GM21515 (cell line): ENCODE results near the gene TGM5.

Experiments
- ATAC-seq: cut with Tn5 transposase; IDR thresholded peaks from one replicate; pipeline ENCODE4 v1.9.1; 2021; ENCODE audit not compliant: unreplicated experiment

Gene TGM5

GRCh38 chr15:43219929-43220928 is 46.5 kb downstream of the TGM5 start:
- ATAC-seq = no peak

GRCh38 chr15:43218908-43219706 is 47.6 kb downstream of the TGM5 start:
- ATAC-seq = no peak

- no peak for ATAC-seq
Measured at GRCh38 chr15:43215961-43216360, 50.8 kb downstream of the TGM5 start.

- ATAC-seq = no peak
Measured at GRCh38 chr15:43214592-43215295, 52.0 kb downstream of the TGM5 start.

- ATAC-seq = no peak
Measured at GRCh38 chr15:43214169-43214568, 52.6 kb downstream of the TGM5 start.

- no peak for ATAC-seq
Measured at GRCh38 chr15:43213466-43213865, 53.3 kb downstream of the TGM5 start.

- no peak for ATAC-seq
Measured at GRCh38 chr15:43212951-43213350, 53.8 kb downstream of the TGM5 start.

GRCh38 chr15:43212299-43212698 is 54.4 kb downstream of the TGM5 start:
- no peak for ATAC-seq

- no peak for ATAC-seq
Measured at GRCh38 chr15:43211224-43211735, 55.4 kb downstream of the TGM5 start.

GRCh38 chr15:43210807-43211206 is 55.9 kb downstream of the TGM5 start:
- ATAC-seq = no peak

GRCh38 chr15:43210172-43210745 is 56.5 kb downstream of the TGM5 start:
- no peak for ATAC-seq

- ATAC-seq = no peak
Measured at GRCh38 chr15:43209059-43209824, 57.5 kb downstream of the TGM5 start.

GRCh38 chr15:43208052-43209002 is 58.4 kb downstream of the TGM5 start:
- ATAC-seq = no peak

GRCh38 chr15:43207024-43207423 is 59.7 kb downstream of the TGM5 start:
- no peak for ATAC-seq

- no peak for ATAC-seq
Measured at GRCh38 chr15:43206054-43206453, 60.7 kb downstream of the TGM5 start.

GRCh38 chr15:43204016-43204901 is 62.5 kb downstream of the TGM5 start:
- no peak for ATAC-seq

- no peak for ATAC-seq
Measured at GRCh38 chr15:43199945-43200488, 66.7 kb downstream of the TGM5 start.
